Measurements from ENCODE around the gene NR2C2. TPM values are rescaled to one million over a fixed set of nuclear protein-coding genes. Genes with fewer than 3 reads are reported as not detected.
A peak's percentile ranks its signal among the peaks of the same experiment; 100 is the strongest.

NR2C2 gene
- total and polyA plus RNA-seq, 9 of the 15 experiments (the other 6 are each of a cell fraction or from before 2014, with no cell fraction given): 6.1 to 33.0 (median 14.6) TPM

GRCh38 chr3:15081960-15082664, 134.7 kb downstream of the NR2C2 start (continued):
- no peak for TF ChIP-seq MYNN (IDR thresholded peaks at IDR 0.05)
- no peak for TF ChIP-seq MYNN (CRISPR knock-in tag; IDR thresholded peaks at IDR 0.05)
- TF ChIP-seq, protein P1, sequence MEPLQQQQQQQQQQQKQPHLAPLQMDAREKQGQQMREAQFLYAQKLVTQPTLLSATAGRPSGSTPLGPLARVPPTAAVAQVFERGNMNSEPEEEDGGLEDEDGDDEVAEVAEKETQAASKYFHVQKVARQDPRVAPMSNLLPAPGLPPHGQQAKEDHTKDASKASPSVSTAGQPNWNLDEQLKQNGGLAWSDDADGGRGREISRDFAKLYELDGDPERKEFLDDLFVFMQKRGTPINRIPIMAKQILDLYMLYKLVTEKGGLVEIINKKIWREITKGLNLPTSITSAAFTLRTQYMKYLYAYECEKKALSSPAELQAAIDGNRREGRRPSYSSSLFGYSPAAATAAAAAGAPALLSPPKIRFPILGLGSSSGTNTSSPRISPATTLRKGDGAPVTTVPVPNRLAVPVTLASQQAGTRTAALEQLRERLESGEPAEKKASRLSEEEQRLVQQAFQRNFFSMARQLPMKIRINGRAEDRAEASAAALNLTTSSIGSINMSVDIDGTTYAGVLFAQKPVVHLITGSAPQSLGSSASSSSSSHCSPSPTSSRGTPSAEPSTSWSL (CRISPR knock-in tag; IDR thresholded peaks at IDR 0.05; ENCODE audit: borderline replicate concordance): no peak
- no peak for TF ChIP-seq ZNF583 (CRISPR knock-in tag; IDR thresholded peaks at IDR 0.05)
- no peak for TF ChIP-seq ARID2 (IDR thresholded peaks at IDR 0.05)

DNA sequence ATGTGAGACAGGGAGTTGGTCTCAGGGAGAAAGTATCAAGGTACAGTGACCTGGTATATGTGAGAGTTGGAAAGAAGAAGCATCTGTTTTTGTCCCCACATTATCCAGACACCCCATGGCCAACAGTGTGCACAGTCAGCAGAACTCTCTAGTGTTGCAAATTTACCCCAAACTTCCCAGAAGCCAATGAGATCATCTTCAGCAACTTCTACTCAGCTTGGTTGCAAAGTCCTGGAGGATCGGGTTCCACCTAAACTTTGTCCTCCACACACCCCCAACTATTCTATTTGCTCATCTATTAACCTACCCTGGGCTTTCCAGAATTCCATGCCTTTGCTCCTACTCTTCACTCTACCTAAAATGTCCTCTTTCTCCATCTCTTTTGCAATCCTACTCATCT, 135.9 kb downstream of the NR2C2 start:
- 83% methylated on average over 1 of the region's 1 CpG for WGBS (ENCODE audit: insufficient coverage, low coverage, missing lambda C conversion rate)
- FAIRE-seq: no peak
- Histone ChIP-seq H3K9me1 (ENCODE audit: control insufficient read depth, insufficient read depth, low read length) (no peaks in the 10 kb centered on the region), H3K79me2 (ENCODE audit: control insufficient read depth, insufficient read depth, low read length) (no peaks in the 10 kb centered on the region), H3K9me3 (replicated peaks; ENCODE audit: control insufficient read depth, insufficient read depth, low read depth, low read length) (no peaks in the 10 kb centered on the region), H4K20me1 (replicated peaks; ENCODE audit: control insufficient read depth, insufficient read depth, low read length) (no peaks in the 10 kb centered on the region), H3K4me2 (ENCODE audit: insufficient read depth, low read length) (no peak overlapping the region), H3K27me3 (ENCODE audit: control insufficient read depth in 2 of 2, insufficient read depth in 2 of 2, low read length in 2 of 2) (no peaks in the 10 kb centered on the region), H3K4me3 (no peak overlapping the region), H3K27ac (ENCODE audit: extremely low read depth, low read depth, low read length) (no peak overlapping the region), H2AFZ (ENCODE audit: low read depth, low read length) (no peak overlapping the region), H3K9ac (ENCODE audit: insufficient read depth in 1 of 2, low read depth in 2 of 2, low read length in 2 of 2) (no peak overlapping the region), H3K36me3 (ENCODE audit: control insufficient read depth, insufficient read depth, low read length) (peaks cover 91% of the 10 kb centered on the region), H3K4me1 (replicated peaks in 1 of 2; ENCODE audit: control insufficient read depth in 2 of 2, insufficient read depth in 2 of 2, low read length in 2 of 2) (no peaks in the 10 kb centered on the region)
- no peak for ATAC-seq
- intact Hi-C loops (cut with micrococcal nuclease) (no loop called here), in situ Hi-C loops (cut with MboI) (no loop called here)
- ChIA-PET POLR2A (interaction anchor here (0.6 to 4.1 kb wide), 3 partner anchors 8 to 213 kb away, joined by 3 to 24 read pairs (median 9); partner anchors contain the start of gene MRPS25), CTCF (ENCODE audit: low intra/inter-chr PET ratio) (no interaction called here)
- no TSS peak for BruUV-seq (replicated peaks)
- DNase-seq (ENCODE audit: extremely low read depth in 1 of 4, low spot score in 3 of 4): no peak
- TF ChIP-seq ZNF146 (CRISPR knock-in tag; IDR thresholded peaks at IDR 0.05; ENCODE audit: unreplicated experiment): no peak
- TF ChIP-seq PHF21A (IDR thresholded peaks at IDR 0.05; ENCODE audit: borderline replicate concordance, low read depth): no peak
- TF ChIP-seq, protein P2, sequence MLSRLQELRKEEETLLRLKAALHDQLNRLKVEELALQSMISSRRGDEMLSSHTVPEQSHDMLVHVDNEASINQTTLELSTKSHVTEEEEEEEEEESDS (CRISPR knock-in tag; IDR thresholded peaks at IDR 0.05): no peak
- peak; percentile 36; the same call in 1 of the 2 replicates for TF ChIP-seq C11orf30 (IDR thresholded peaks at IDR 0.05; ENCODE audit: low read depth)
- TF ChIP-seq ZNF23 (CRISPR knock-in tag; IDR thresholded peaks at IDR 0.05): no peak
- TF ChIP-seq ZNF766 (CRISPR knock-in tag; conservative IDR thresholded peaks at IDR 0.05): no peak
- no peak for TF ChIP-seq ZZZ3 (IDR thresholded peaks at IDR 0.05)
- TF ChIP-seq PCBP2 (IDR thresholded peaks at IDR 0.05; ENCODE audit: low read depth, low read length, poor library complexity, severe bottlenecking): no peak
- no peak for TF ChIP-seq ZNF778 (CRISPR knock-in tag; IDR thresholded peaks at IDR 0.05)
- TF ChIP-seq RBM25 (IDR thresholded peaks at IDR 0.05; ENCODE audit: low read depth, low read length, severe bottlenecking): no peak
- TF ChIP-seq U2AF1 (optimal IDR thresholded peaks at IDR 0.05; ENCODE audit: low read depth, low read length): no peak
- TF ChIP-seq CBX8 (IDR thresholded peaks at IDR 0.05; ENCODE audit: borderline replicate concordance, extremely low read depth, low read depth, low read length, poor library complexity, severe bottlenecking): no peak
- peak; percentile 50; the same call in 1 of the 2 replicates for TF ChIP-seq ZNF316 (IDR thresholded peaks at IDR 0.05)
- TF ChIP-seq SRSF9 (IDR thresholded peaks at IDR 0.05; ENCODE audit: borderline replicate concordance, low read depth, low read length): no peak
- TF ChIP-seq KLF1 (tag; IDR thresholded peaks at IDR 0.05): no peak
- TF ChIP-seq EWSR1 (IDR thresholded peaks at IDR 0.05; ENCODE audit: borderline replicate concordance, low read depth, partially characterized antibody): no peak
- 0 out of 2 replicates have a peak, but pooled peaks have one; percentile 7 for TF ChIP-seq MAFG (tag; conservative IDR thresholded peaks at IDR 0.05)
